ENCODE results near the gene PPBP. TPM values are rescaled to one million over a fixed set of nuclear protein-coding genes. Genes with fewer than 3 reads are reported as not detected.

Gene PPBP, protein sequence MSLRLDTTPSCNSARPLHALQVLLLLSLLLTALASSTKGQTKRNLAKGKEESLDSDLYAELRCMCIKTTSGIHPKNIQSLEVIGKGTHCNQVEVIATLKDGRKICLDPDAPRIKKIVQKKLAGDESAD
- total RNA-seq: not detected

DNA sequence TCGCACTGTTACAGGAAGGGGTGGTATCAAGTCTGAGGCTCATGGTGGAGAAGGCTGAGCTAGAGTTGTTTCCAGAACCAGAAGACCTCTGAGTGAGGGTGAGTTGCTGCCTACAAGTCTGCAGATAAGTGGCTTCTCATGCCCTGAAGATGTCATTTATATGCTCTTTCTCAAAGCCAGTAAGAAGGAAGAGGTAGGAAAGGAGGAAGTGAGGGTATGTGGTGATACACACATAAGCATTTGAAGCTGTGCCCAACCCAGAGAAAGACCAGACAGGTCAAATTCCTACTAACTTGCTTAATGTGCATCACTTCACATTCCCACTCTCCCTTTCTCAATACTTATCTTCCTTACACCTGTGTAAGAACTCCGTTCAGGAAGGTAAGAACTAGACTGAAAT, at the start of gene PPBP:
Gene PPBP (minus strand): TSS at position 130 of the 400 bp plus-strand sequence. CDS start 87 bp downstream, at position 43.
- DNase-seq: no peak

DNA sequence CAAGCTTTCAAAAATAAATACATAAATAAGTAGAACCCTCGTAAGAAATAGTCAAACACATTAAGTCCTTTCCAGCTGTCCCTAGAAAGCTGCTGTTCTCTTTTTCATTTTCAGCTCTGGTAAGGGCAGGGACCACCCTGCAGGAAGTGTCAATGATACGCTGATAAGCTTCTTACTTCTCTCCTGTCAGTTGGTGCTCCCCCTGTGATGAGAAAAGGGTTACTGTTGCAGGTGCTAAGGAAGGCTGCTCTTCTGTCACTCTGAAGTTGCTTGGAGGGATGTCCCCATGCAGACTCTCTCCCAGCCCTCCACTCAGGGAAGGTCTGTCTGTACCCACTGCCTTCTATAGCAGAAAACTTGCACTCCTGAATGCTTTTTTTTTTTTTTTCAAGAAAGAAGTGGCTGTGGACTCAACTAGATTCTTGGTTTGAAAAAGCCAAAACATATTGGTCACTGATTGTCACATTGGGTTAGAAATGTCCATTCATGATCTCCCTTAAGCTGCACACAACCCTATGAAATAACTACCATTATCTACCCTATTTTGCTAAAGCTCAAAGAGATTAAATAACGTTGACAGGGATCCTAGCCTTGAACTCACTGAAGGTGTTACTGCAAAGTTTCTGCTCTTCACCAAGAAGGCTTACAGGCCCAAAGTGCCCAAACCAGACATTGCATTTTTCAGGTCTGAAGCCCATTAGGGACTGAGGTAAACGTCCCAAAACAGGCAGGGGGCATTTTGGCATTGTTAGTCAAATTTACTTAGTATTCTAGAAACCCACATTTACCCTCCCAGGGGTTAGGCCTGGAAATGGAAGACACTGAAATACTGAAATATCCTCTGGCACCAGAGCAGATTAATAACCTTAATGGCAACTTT, 49.3 kb upstream of the PPBP start:
- no peak for DNase-seq

DNA sequence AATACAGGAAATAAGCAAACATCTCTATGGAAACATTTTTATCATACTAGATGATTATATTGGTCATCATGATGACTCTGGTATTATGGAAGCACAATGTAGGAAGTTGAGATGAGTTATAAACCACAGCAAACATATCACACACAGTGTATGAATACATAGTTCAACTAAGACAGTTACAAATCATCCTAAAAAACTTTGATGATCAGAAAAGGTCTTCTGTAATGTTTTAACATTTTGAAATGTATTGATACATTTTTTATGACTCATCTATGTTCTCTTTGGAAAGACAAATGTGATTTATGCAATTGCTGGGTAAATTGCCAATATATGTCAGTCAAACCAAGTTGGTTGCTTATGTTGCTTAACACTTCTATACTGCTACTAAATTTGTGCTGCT, 45.7 kb upstream of the PPBP start:
- no peak for DNase-seq

DNA sequence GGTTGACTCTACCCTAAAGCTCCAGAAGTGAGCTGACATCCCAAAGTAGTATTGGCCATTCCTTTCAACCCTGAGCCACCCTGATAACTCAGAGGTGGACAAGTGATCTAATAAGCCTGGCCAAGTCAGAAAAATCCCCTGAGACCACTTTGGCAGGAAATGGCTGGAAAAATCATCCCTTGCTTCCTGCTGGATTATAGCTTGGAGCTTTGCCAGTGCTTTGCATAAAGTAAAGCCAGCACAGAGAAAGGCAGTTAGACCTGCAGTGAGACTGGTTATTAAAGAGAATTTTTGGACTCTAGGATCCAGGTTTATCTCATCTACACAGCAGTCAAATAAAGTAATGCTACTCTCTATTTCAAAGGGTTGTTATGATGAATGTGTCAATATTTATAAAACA, 44.1 kb upstream of the PPBP start:
- DNase-seq: no peak

GRCh38 chr4:74031576-74031975, 43.6 kb upstream of the PPBP start:
- no peak for DNase-seq

- no peak for DNase-seq
Measured at GRCh38 chr4:74030285-74030684, 42.3 kb upstream of the PPBP start.

- DNase-seq: no peak
Measured at GRCh38 chr4:74028504-74028903, 40.5 kb upstream of the PPBP start.

GRCh38 chr4:74023709-74024108, 35.7 kb upstream of the PPBP start:
- no peak for DNase-seq

GRCh38 chr4:74021601-74022000, 33.6 kb upstream of the PPBP start:
- no peak for DNase-seq

GRCh38 chr4:74018771-74019170, 30.8 kb upstream of the PPBP start:
- no peak for DNase-seq

DNA sequence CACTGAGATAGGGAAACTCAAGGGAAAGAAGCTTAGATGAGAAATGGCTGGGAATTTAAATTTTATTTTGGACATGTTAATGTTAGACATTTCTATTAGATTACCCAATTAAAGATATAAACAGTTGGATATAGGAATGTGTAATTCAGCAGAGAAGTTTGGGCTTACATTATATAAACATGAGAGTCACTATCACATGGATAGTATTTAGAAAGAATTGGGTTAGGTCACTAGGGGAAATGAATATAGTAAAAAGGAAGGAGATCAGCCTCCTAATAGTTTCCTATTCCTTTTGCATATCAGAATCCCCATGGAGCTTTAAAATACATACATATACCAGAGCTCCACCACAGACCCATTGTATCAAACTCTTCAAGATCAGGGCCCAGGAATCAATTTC, 30.1 kb upstream of the PPBP start:
- no peak for DNase-seq

DNA sequence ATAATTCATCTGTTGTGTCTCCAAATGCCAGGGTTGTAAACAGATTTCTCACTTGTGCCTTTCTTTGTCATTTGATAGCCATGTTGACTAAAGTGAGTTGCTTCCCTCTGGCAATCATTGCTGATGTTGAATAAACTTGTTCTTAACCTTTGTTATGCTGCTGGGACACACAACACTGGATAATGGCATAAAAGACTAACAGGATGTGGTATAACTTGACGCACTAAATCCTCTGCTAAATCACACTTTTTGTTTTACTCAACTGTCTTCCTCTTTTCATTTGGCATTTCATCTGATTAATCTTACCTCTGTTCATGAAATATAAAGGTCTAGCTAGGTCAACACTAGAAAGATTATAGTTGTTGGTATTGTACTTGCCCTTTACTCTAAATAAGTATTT, 28.1 kb upstream of the PPBP start:
- no peak for DNase-seq

DNA sequence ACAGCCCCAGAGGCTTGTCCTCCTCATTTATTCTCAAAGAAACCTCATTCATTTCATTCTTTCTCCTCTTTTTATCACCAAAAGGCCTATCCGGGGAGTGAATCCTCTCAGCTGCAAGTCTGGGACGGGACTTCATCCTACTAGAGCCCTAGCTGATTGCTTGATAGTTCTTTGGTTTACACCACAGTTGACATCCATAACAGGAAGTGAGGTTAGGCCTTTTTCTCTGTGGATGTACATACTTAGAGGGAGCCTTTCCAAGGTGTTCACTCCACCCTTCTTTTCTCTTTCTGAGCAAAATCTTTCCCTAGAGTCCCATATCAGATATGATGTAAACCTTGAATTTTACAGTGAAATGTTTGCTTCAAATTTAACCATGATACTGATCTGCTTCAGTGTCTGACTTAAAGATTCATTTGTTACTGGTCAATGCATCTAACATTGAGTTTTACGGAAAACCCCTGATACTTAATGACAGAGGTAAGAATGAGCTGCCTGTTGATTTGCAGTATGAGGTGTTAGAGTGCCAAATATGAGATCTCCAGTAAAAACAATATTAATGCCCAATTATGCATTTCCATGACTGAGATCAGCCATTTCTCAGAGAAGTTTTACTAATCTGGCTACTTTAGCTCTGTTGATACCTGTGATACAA, 27.3 kb upstream of the PPBP start:
- DNase-seq: no peak

DNA sequence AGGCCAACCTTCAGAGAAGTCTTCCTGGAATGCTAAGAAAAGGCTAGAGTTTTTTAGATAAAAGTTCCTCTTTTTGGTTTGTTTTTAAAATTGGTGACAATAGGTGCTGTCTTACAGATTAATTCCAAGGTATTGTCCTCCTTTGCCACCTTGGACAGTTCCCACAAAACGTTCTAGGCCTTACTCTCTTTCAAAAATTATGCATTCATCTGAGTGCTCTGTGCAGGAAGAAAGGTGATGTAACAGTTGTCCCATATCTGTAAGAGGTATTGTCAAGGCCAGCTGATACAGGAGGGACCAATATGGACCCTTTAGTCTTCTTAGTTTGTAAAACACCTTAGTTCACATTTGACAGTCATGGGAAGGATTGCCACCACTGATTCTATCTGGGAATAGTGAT, 26.3 kb upstream of the PPBP start:
- DNase-seq: no peak

DNA sequence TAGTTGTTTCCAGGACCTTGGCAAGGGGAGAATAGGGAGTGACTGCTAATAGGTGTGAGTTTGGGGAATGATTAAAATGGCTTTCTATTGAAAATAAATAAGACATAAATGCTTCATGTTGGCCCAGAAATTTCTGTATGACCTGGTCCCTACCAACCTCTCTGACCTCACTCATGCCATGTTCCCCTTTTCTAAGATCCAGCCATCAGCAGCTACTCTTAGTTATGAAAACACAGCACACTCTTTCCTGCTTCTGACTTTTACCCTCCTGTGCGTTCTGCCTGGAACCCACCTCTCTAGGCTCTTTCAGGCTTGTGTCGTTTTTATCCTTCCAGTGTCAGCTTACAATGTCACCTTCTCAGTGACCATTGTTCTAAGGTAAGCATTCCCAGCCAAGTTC, 25.3 kb upstream of the PPBP start:
- no peak for DNase-seq

DNA sequence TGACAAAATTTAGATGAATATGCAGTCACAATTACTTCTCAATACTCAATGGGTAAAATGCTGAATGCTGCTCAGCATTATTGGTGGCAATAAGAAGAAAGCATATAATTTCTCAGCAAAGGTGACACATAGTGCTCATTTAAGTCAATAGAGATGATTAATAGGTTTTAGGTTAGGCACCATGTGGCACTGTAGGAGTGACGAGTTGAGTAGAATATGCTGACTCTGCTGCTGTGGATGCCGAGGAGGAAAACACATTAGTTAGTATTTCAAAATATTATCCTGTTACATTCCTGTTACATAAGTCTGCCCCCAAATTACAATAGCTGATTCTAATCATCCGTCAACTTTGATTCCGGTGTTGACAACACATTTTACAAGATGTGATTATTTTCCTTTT, 24.1 kb upstream of the PPBP start:
- no peak for DNase-seq

DNA sequence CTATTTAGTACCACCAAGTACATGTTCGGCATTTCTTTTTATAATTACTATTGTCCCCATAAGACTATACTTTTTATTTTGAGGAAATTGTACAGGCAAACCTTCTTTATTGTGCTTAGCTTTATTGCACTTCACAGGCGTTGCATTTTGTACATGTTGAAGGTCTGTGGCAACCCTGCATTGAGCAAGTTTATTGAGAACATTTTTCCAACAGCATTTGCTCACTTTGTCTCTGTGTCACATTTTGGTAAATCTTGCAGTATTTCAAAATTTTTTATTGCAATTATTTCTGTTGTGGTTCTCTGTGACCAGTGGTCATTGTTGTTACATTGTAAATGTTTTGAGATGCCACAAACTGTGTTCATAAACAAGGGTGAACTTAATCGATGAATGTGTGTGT, 21.3 kb upstream of the PPBP start:
- DNase-seq: no peak

DNA sequence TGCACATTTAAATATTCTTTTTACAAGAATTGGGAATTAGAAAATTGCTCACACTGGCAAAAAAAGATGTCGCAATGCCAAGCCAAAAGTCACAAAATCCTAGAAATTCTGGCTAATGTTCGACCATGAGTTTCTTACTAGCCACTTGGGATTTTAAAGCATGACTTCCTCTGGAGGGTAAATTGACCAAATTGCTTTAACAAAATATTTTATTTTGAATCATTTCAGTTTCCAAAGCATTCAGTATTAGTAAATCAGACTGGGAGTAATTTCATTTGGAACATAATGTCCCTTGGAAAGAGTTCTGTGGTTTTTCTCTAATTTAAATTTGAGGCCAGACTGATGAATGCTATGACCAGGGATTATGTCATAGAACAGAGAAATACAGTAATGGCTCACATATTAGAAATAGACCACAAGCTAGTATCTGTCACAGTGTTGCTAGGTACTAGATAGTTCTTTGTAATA, 18.1 kb upstream of the PPBP start:
- DNase-seq: no peak

DNA sequence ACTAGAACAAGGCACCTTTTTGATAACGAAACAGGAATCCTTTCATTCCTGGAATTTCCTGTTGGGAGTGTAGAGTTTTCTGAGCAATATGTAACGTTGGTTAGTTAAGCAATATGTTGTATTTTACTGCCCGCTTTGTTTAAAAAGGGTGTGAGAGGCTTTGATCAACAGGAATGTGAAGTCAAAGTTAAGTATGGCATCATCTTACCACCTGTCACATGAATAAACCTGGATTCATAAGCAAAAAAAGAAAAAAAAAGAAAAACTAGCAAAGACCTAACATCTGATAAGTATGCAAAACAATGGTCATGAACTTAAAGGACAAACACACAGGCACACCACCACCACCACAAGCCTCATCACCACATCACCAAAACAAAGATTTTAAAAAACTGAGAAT, 17.5 kb upstream of the PPBP start:
- no peak for DNase-seq

GRCh38 chr4:74004668-74005067, 16.7 kb upstream of the PPBP start:
- no peak for DNase-seq

- DNase-seq: no peak
Measured at GRCh38 chr4:74000301-74000700, 12.3 kb upstream of the PPBP start.

DNA sequence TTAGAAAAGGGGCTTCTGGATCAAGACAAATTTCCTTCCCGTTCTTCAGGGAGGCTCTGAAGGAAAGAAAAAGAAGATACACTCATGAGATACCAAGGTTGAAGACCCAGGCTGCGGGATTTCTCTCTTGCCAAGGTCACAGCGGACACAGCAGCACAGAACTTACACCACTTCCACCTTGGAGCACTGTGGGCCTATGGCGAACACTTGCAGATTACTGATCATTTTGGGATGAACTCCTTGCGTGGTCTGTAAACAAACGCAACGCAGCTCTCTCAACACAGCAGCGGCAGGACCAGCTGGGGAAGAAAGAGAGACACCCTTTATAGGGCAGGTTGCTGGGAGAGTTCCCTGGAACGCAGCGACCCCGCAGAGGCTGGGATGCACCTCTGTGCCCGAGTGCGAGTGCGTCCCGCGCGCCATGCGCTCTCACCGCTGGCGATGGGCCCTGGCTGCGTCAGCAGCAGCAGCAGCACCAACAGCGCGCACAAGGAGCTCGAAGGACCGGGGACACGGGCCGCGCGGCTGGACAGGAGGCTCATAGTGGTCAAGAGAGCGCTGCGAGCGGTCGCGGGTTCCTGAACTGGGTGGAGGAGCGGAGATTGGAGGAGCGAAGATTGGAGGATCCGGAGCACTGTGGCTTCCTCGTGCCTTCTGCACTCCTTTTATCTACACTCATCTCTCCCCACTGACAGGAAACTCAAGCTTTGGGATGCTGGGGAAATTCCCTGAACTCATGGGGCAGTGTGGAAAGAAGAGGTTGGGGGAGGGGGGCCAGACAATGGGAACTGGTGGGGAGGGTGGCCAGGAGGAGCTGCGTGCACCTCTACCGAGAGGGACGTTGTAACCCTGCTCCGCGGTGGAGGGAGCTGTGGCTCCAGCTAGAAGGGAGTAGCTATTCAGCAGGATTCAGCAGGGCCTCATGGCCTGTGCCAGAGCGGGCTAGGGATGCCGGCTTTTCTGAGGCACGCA, 10.3 kb upstream of the PPBP start, which contains the start of gene CXCL5:
Gene CXCL5 (minus strand): TSS at position 638 of the 972 bp plus-strand sequence. CDS start 96 bp downstream, at position 542.
- DNase-seq: no peak

GRCh38 chr4:73992050-73992449, 4.1 kb upstream of the PPBP start:
- no peak for DNase-seq
